ENCODE measurements around the gene TXNDC5. TPM values are rescaled to one million over a fixed set of nuclear protein-coding genes. Genes with fewer than 3 reads are reported as not detected.

The TXNDC5 gene
- total RNA-seq, 1 experiment from 2014 or later: 177 TPM

GRCh38 chr6:7880718-7881107 lies 29.9 kb downstream of the TXNDC5 start:
- DNase-seq (ENCODE audit: low read depth, low spot score): no peak
- no peak overlapping the region for H3K27ac ChIP-seq (ENCODE audit: low read length)
- intact Hi-C loops (cut with micrococcal nuclease; ENCODE audit: unreplicated experiment) (no loop called here), in situ Hi-C loops (cut with HindIII; ENCODE audit: low pct_unique_long_range_greater_than_20kb, low sequenced_read_pairs) (no loop called here)
- H3K36me3 ChIP-seq (ENCODE audit: control insufficient read depth, insufficient read depth, low read length): peaks cover 32% of the 10 kb centered on the region
- no peaks in the 10 kb centered on the region for H3K27me3 ChIP-seq (ENCODE audit: control insufficient read depth, insufficient read depth, low read length)
- no peak for TF ChIP-seq POLR2AphosphoS5 (IDR thresholded peaks at IDR 0.05; ENCODE audit: low read depth, low read length)
- TF ChIP-seq TCF7L2 (IDR thresholded peaks at IDR 0.05; ENCODE audit: low read depth, low read length): no peak
- no peak for TF ChIP-seq CTCF (IDR thresholded peaks at IDR 0.05)
- TF ChIP-seq SIN3A (IDR thresholded peaks at IDR 0.05; ENCODE audit: borderline replicate concordance, insufficient read depth, low read depth, low read length): no peak
- ChIA-PET CTCF (no interaction called here), POLR2A (no interaction called here)
- no peak for ATAC-seq
- H3K9me3 ChIP-seq (ENCODE audit: control insufficient read depth, insufficient read depth, low read depth, low read length): no peaks in the 10 kb centered on the region
- H3K4me1 ChIP-seq (ENCODE audit: control insufficient read depth, insufficient read depth, low read length): no peaks in the 10 kb centered on the region
- BruUV-seq (replicated peaks): no TSS peak
- no peak overlapping the region for H3K4me3 ChIP-seq (ENCODE audit: low read depth in 2 of 2, low read length in 2 of 2)

- in situ Hi-C loops (cut with HindIII; ENCODE audit: low pct_unique_long_range_greater_than_20kb, low sequenced_read_pairs): no loop called here
- TF ChIP-seq CTCF (IDR thresholded peaks at IDR 0.05) (no peak), REST (IDR thresholded peaks at IDR 0.05; ENCODE audit: insufficient read depth in 1 of 2, low read depth in 2 of 2, low read length in 1 of 2) (no peak), TCF7L2 (IDR thresholded peaks at IDR 0.05; ENCODE audit: low read depth, low read length) (no peak), POLR2AphosphoS5 (IDR thresholded peaks at IDR 0.05; ENCODE audit: low read depth, low read length) (no peak), SIN3A (IDR thresholded peaks at IDR 0.05; ENCODE audit: borderline replicate concordance, insufficient read depth, low read depth, low read length) (no peak)
- Histone ChIP-seq H3K4me3 (ENCODE audit: low read depth in 2 of 2, low read length in 2 of 2) (no peak overlapping the region), H3K4me1 (ENCODE audit: control insufficient read depth, insufficient read depth, low read length) (no peaks in the 10 kb centered on the region), H3K9me3 (ENCODE audit: control insufficient read depth, insufficient read depth, low read depth, low read length) (no peaks in the 10 kb centered on the region), H3K27me3 (ENCODE audit: control insufficient read depth, insufficient read depth, low read length) (no peaks in the 10 kb centered on the region), H3K36me3 (ENCODE audit: control insufficient read depth, insufficient read depth, low read length) (peaks cover 29% of the 10 kb centered on the region), H3K27ac (ENCODE audit: low read length) (no peak overlapping the region)
- ChIA-PET POLR2A (interaction anchor here (0.5 kb wide), 1 partner anchor 81 kb away, joined by 7 read pairs; no protein-coding TSS in a partner anchor), CTCF (no interaction called here)
- DNase-seq (ENCODE audit: low read depth, low spot score) (no peak), ATAC-seq (no peak)
- intact Hi-C loops (cut with micrococcal nuclease; ENCODE audit: unreplicated experiment): loop anchor here (10.0 kb wide), 1 partner anchor 155 kb away; the partner anchor contains the start of gene BMP6
- BruUV-seq (replicated peaks): TSS peak; percentile 63
Observed at GRCh38 chr6:7879980-7880717, 30.4 kb downstream of the TXNDC5 start.
